ENCODE measurements around the gene CASP9.

Gene CASP9

GRCh38 chr1:15509586-15509985, 14.4 kb downstream of the CASP9 start:
- no peak overlapping the region for H3K4me3 ChIP-seq (ENCODE audit: low read length)
- DNase-seq (ENCODE audit: low read depth), result no peak
- TF ChIP-seq CTCF (conservative IDR thresholded peaks at IDR 0.05; ENCODE audit: low read depth, low read length), result no peak

- no peak overlapping the region for H3K4me3 ChIP-seq (ENCODE audit: low read length)
- DNase-seq (ENCODE audit: low read depth), result no peak
- no peak for TF ChIP-seq CTCF (conservative IDR thresholded peaks at IDR 0.05; ENCODE audit: low read depth, low read length)
Measured at GRCh38 chr1:15508700-15509487, 15.1 kb downstream of the CASP9 start.

DNA sequence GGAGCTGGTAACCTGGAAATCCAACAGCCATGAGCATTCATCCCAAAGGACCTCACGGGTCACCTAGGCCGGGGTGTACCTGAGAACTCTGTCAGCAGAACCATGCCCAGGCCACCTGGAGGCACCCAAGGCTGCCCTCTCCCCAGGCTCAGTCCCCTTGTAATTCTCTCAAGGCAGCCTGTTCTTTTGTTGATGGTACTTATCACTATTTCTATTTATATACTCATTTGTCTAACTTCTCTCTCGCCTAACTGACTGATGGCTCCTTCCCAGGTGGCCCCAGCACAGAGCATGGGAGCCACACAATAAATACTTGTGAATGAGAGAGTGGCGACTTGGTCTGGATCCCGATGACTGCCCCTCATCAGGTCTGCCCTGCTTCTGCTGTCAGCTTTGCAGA, 16.7 kb downstream of the CASP9 start:
- no peak for TF ChIP-seq CTCF (conservative IDR thresholded peaks at IDR 0.05; ENCODE audit: low read depth, low read length)
- H3K4me3 ChIP-seq (ENCODE audit: low read length), result no peak overlapping the region
- DNase-seq (ENCODE audit: low read depth), result no peak

DNA sequence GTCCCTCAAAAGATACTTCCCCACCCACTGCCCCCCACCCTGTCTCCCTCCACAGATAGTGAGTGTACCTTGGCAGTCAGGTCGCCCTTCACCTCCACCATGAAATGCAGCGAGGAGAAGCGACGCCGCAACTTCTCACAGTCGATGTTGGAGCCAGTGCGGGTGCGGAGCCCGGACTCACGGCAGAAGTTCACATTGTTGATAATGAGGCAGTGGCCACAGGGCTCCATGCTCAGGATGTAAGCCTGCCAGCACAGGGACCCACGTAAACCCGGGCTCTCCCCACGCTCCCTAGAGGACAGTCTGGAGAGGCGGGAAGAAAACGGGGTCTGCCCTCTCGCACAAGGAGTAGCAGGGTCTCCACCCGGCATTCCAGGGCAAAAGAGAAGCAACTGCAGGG, 17.2 kb downstream of the CASP9 start:
- no peak for TF ChIP-seq CTCF (conservative IDR thresholded peaks at IDR 0.05; ENCODE audit: low read depth, low read length)
- H3K4me3 ChIP-seq (ENCODE audit: low read length), result no peak overlapping the region
- DNase-seq (ENCODE audit: low read depth), result no peak

DNA sequence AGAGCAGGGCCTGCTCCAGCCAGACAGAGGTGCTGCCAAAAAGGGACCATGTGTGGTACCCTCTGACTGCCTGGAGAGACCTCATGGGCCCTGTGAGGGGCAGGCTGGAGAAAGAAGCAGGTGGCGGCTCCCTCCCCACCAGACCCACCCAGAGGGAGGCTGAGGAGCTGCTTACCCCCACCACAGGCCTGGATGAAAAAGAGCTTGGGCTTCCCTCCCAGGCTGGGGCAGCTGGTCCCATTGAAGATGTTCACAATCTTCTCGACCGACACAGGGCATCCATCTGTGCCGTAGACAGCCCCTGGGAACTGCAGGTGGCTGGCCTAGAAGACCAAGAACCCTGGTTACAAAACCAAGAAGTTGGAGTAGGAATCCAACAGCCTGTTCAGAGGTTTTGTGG, 19.6 kb downstream of the CASP9 start:
- DNase-seq (ENCODE audit: low read depth), result no peak
- H3K4me3 ChIP-seq (ENCODE audit: low read length), result no peak overlapping the region
- TF ChIP-seq CTCF (conservative IDR thresholded peaks at IDR 0.05; ENCODE audit: low read depth, low read length), result no peak

- TF ChIP-seq CTCF (conservative IDR thresholded peaks at IDR 0.05; ENCODE audit: low read depth, low read length), result peak; percentile 90
- H3K4me3 ChIP-seq (ENCODE audit: low read length), result no peak overlapping the region
- peak; percentile 19 for DNase-seq (ENCODE audit: low read depth)
Measured at GRCh38 chr1:15501208-15502032, 22.6 kb downstream of the CASP9 start.

Measured in retinal pigment epithelial cell (primary cell).